ENCODE measurements around the gene SUPT20HL1. TPM values are rescaled to one million over a fixed set of nuclear protein-coding genes. Genes with fewer than 3 reads are reported as not detected.
"Not testable (repeated sequence)": the region's sequence is repeated elsewhere in the genome, so short reads cannot be mapped to it uniquely, and the experiment has no call there.

Gene SUPT20HL1
- total RNA-seq, 4 donors from 2014 or later, result not detected

GRCh38 chrX:24377911-24378468 is 17.6 kb downstream of the SUPT20HL1 start:
- TF ChIP-seq EP300 (IDR thresholded peaks at IDR 0.05), result no peak
- TF ChIP-seq POLR2AphosphoS5 (IDR thresholded peaks at IDR 0.05), result no peak
- TF ChIP-seq CTCF (IDR thresholded peaks at IDR 0.05), result no peak
- TF ChIP-seq POLR2A (IDR thresholded peaks at IDR 0.05; ENCODE audit: low read depth), result no peak
- Histone ChIP-seq H3K27ac (replicated peaks in 1 of 4) (no peak overlapping the region), H3K36me3 (no peaks in the 10 kb centered on the region), H3K9me3 (no peaks in the 10 kb centered on the region), H3K4me3 (no peak overlapping the region), H3K27me3 (peaks cover 0 to 8% (median 0%) of the 10 kb centered on the region in 4 donors), H3K4me1 (no peaks in the 10 kb centered on the region)
- intact Hi-C loops (cut with DNase I), result no loop called here
- WGBS, result 48% methylated on average over 1 of the region's 1 CpG
- DNase-seq (ENCODE audit: extremely low spot score), result no peak

GRCh38 chrX:24378706-24379105 is 18.3 kb downstream of the SUPT20HL1 start:
- intact Hi-C loops (cut with DNase I), result no loop called here
- H3K27ac ChIP-seq (replicated peaks in 1 of 4), result no peak overlapping the region
- no peak overlapping the region for H3K4me3 ChIP-seq
- H3K27me3 ChIP-seq, result peaks cover 0 to 8% (median 0%) of the 10 kb centered on the region in 4 donors
- DNase-seq (ENCODE audit: extremely low spot score), result no peak
- no peaks in the 10 kb centered on the region for H3K9me3 ChIP-seq
- H3K36me3 ChIP-seq, result no peaks in the 10 kb centered on the region
- 63% methylated on average over 6 of the region's 6 CpGs for WGBS
- H3K4me1 ChIP-seq, result no peaks in the 10 kb centered on the region
- TF ChIP-seq POLR2AphosphoS5 (IDR thresholded peaks at IDR 0.05), result no peak
- TF ChIP-seq EP300 (IDR thresholded peaks at IDR 0.05), result no peak
- TF ChIP-seq CTCF (IDR thresholded peaks at IDR 0.05), result no peak
- TF ChIP-seq POLR2A (IDR thresholded peaks at IDR 0.05; ENCODE audit: low read depth), result no peak

GRCh38 chrX:24380262-24381187 is 20.1 kb downstream of the SUPT20HL1 start:
- Histone ChIP-seq H3K27ac (replicated peaks in 1 of 4) (peak overlapping the region in 1 of 4 donors; percentile 15), H3K27me3 (peaks cover 0 to 8% (median 0%) of the 10 kb centered on the region in 4 donors), H3K36me3 (no peaks in the 10 kb centered on the region), H3K4me1 (no peaks in the 10 kb centered on the region), H3K9me3 (no peaks in the 10 kb centered on the region), H3K4me3 (no peak overlapping the region)
- no peak for TF ChIP-seq CTCF (IDR thresholded peaks at IDR 0.05)
- TF ChIP-seq EP300 (IDR thresholded peaks at IDR 0.05), result no peak
- TF ChIP-seq POLR2A (IDR thresholded peaks at IDR 0.05; ENCODE audit: low read depth), result no peak
- TF ChIP-seq POLR2AphosphoS5 (IDR thresholded peaks at IDR 0.05), result no peak
- intact Hi-C loops (cut with DNase I), result no loop called here
- DNase-seq (ENCODE audit: extremely low spot score), result no peak
- WGBS, result 57% methylated on average over 9 of the region's 9 CpGs

GRCh38 chrX:24382315-24382714 is 21.9 kb downstream of the SUPT20HL1 start:
- WGBS, result 69% methylated on average over 5 of the region's 5 CpGs
- DNase-seq (ENCODE audit: extremely low spot score); H3K27me3 ChIP-seq; H3K4me1 ChIP-seq; H3K36me3 ChIP-seq; H3K9me3 ChIP-seq; intact Hi-C loops (cut with DNase I); H3K27ac ChIP-seq (replicated peaks in 1 of 4); H3K4me3 ChIP-seq: not testable (repeated sequence)

GRCh38 chrX:24387724-24388123 is 27.3 kb downstream of the SUPT20HL1 start:
- Histone ChIP-seq H3K9me3 (no peaks in the 10 kb centered on the region), H3K27ac (replicated peaks in 1 of 4) (no peak overlapping the region), H3K36me3 (no peaks in the 10 kb centered on the region), H3K27me3 (peaks cover 0 to 2% (median 0%) of the 10 kb centered on the region in 4 donors), H3K4me3 (no peak overlapping the region), H3K4me1 (no peaks in the 10 kb centered on the region)
- TF ChIP-seq POLR2A (IDR thresholded peaks at IDR 0.05; ENCODE audit: low read depth) (no peak), POLR2AphosphoS5 (IDR thresholded peaks at IDR 0.05) (no peak)
- WGBS, result 77% methylated on average over 2 of the region's 2 CpGs
- intact Hi-C loops (cut with DNase I), result no loop called here
- DNase-seq (ENCODE audit: extremely low spot score), result no peak
